Lower leg skin (tissue), 3 donors: ENCODE measurements around the gene PUM2.

Experiments
- CTCF ChIP-seq, 3 donors: fragments of 450-650 bp; IDR thresholded peaks; one replicate each; pipeline ENCODE4 v1.5.1; 2016; ENCODE audit warnings: antibody characterized with exemption in 3 of 3, mild to moderate bottlenecking in 3 of 3, moderate library complexity in 2 of 3
- POLR2A ChIP-seq, 2 donors: fragments of 450-650 bp; IDR thresholded peaks; one replicate each; pipeline ENCODE4 v1.6.1; 2016 to 2017; ENCODE audit warnings: antibody characterized with exemption in 2 of 2, mild to moderate bottlenecking in 1 of 2, moderate library complexity in 1 of 2

- TF ChIP-seq POLR2A (IDR thresholded peaks at IDR 0.05) (no peak), CTCF (IDR thresholded peaks at IDR 0.05) (no peak)
Measured at GRCh38 chr2:20291846-20292408, 58.7 kb downstream of the PUM2 start.
